NCI-H187 (cell line): ENCODE results near the gene CCDC54.
"Not testable (repeated sequence)": the region's sequence is repeated elsewhere in the genome, so short reads cannot be mapped to it uniquely, and the experiment has no call there.

Experiments used
- DNase-seq, 2 experiments: peaks; one replicate each; lab custom pipeline; 2025; lab: John Stamatoyannopoulos, UW

CCDC54 gene

DNA sequence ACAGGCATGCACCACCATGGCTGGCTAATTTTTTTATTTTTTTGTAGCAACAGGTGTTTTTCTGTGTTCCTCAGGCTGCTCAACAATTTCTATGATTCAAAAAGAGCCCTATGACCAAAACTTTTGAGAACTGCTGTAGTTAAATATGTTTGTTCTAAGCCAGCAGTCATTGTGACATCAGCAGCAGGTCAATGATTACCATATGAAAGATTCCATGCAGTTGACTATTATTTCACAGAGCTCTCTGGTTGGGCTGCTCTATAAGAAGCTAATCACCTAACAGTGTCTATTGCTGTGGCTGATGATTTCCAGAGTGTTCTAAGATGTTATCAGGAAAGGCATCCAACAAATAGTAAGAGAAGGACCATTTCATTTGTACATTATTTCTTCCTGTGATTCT, at the start of gene CCDC54:
CCDC54 (plus strand) TSS at position 289 of the 400 bp plus-strand sequence. CDS start 149 bp downstream, outside the sequence.
- no peak for DNase-seq

DNA sequence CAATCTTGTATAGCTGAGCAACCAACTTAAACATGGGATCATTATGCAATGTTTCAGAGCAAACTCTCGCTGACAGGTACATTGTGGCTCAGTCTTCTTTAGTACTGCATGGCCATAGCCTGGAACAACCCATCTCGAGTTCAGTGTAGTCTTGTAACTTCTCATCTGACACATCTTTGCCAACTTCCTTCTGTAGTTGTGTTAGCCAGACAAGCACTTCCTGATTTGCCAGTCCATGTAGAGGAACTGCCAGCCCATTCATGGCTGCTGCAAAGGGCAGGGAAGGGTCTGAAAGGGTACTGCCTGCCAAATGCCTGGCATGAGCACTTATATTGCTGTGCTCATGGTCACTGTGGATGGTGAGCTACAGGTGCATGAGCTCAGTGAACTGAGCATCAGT, 49.2 kb upstream of the CCDC54 start:
- no peak for DNase-seq

DNA sequence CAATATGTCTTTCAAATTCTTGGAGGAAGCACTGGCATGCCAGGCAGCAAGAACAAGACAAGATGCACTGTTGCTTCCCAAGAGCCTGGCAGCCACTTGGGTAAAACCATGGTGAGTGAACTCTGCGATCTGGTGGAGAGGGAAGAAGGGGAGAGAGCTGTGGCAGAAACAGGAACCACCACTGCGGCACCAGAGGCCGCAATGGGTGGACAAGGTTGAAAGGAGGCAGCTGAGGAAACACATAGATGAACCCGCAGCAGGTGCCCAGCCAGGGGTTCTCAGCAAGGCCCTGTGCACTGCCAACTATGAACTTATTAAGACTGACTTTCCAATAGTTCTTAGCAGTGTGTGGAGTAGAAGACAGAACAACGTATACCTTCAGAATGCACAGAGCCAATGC, 48.2 kb upstream of the CCDC54 start:
- DNase-seq, result no peak

DNA sequence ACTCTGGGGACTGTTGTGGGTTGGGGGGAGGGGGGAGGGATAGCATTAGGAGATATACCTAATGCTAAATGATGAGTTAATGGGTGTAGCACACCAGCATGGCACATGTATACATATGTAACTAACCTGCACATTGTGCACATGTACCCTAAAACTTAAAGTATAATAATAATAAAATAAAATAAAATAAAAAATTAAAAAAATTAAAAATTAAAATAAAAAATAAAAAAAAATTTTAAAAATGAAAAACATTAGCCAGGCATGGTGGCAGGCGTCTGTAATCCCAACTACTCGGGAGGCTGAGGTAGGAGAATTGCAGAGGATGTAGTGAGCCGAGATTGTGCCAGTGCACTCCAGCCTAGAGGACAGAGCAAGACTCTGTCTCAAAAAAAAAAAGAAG, 37.5 kb upstream of the CCDC54 start:
- DNase-seq, result not testable (repeated sequence)

DNA sequence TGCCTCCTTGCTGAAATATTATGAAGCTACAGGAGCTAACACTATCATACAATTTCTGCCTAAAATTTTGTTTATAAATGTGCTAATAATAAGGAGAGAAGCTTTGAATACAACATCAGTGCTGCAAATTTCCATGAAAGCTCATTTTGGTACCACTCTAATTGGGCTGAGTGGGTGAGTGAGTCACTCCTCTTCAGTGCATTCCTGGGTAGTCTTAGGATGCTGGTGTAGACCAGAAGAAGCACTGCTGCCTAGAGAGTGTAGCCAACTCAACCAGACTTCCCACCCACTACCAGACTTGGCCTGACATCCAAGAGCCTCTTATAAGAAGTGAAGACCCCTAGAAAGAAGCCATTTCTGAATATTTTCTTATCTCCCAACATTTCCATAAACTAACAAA, 32.5 kb upstream of the CCDC54 start:
- no peak for DNase-seq

DNA sequence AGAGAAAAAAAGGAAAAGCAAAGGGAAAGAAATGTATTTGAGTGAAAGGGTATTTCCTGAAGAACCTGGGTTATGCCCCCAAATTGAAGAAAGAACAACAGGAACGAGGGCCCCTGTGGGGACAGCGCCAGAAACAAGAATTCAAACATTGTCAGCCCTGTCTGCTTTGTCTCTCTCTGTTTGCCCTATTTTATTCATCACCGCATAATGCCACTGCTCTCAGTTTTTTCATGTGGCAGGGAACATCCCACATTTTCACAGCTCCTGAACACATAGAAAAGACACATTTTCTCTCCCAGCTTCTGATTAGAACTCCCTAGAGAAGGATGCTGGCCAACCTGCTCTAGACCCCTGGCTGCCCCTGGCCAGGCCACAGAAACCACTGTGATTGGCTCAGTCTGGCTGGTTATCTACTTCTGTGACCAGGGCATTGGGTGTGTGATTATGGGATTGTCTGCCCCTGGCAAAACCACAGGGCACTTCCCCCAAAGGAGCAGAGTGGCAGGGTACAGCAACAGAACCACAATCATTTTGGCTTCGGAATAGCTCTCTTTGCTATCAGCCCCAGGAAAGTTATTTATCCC, 31.3 kb upstream of the CCDC54 start:
- DNase-seq, result no peak

DNA sequence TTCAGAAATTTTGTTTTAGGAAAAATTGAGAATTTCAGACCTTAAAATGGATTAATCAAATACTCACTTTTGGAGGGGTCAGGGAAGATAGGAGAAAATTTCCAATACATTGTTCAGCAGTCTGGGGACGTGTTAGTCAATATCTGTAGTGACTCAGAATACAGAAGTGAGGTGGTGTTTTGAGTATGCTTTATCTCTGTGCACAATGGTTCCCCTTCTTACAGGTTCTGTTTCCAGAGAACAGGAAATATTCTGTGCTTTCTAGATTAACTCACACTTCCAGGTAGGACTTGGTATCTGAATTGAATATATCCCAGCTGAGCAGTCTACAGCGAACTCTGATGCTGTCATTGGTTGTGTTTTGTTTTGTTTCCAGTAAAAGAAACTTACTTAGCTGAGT, 30.7 kb upstream of the CCDC54 start:
- DNase-seq, result no peak

DNA sequence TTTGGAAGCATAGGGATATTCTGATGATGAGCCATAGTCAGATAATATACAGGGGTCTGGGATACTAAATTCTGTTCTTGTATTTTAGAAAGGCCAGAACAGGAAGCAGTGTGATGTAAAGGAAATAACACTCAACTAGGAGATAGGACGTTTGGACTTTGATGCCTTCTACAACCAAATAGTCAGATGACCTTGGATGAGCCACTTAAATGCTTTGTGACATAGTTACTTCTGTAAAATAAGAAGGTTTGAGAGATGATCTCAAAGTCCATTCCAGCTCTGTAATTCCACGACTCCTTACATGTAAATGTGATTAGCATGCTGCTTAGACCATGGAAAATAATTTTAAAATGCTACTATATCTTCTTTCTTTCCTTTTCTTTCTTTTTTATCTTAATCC, 29.5 kb upstream of the CCDC54 start:
- DNase-seq, result no peak

DNA sequence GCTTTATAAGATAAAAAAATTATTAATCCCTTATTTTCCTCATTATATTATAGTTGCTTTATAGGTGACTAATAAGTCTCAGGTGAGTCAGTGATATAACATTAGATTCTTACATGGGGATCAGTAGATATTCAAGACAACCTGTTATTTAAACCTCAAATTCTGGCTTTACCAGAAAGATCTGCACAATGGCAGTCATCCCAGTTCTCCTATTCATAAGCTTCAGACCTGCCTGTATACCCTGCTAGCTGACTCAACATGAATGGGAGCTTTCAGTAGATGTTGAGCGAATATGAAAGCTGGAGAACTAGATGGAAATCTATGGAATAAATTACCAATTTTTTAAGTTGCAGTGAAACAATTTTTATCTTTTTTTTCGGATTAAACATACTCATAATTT, 20.5 kb upstream of the CCDC54 start:
- DNase-seq, result no peak

DNA sequence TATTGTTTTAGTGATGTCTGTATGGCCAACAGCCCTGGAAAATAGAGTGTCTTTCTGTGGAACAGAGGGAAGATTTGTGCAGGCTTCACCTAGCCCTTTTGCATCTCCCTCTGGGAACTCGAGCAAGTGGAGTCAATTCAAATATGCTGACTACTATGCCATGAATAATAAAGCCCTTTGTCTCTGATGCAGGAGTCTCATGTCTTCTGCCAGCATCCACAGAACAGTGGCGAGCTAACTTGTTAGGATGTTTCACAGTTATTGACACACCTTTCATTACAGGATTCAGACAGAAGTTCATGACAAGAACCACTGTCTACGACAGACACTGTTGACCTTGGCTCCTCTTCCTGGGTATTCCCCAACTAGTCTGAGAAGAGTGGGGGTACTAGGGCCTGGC, 15.6 kb upstream of the CCDC54 start:
- DNase-seq, result no peak

DNA sequence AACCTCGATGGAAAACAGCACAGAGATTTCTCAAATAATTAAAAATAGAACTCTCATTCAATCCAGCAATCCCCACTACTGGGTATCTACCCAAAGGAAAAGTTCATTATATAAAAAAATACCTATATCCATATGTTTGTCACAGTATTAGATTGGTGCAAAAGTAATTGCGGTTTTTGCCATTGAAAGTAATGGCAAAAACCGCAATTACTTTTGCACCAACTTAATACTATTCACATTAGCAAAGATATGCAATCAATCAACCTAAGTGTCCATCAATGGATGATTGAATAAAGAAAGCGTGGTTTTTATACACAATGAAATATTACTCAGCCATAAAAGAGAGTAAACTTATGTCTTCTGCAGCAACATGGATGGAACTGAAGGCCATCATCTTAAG, 12.2 kb upstream of the CCDC54 start:
- no peak for DNase-seq

DNA sequence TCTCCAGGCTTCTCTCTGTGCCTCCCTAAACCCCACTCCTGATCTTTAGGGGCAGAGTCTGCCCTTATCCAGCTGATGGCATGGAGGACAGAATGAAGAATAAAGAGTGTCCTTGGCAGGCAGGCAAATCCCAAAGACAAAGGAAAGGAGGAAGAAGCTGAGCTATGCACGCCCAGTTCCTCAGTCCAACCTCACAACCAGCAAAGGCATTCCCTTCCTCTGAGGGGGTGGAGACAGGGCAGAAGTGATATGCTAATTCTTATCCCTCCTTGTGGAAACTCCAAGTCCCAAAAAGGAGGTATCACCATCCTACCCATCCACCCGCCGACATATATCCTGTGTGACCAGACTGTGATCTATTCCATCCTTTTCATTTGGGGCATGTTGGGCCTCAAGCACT, 10.5 kb upstream of the CCDC54 start:
- DNase-seq, result no peak

DNA sequence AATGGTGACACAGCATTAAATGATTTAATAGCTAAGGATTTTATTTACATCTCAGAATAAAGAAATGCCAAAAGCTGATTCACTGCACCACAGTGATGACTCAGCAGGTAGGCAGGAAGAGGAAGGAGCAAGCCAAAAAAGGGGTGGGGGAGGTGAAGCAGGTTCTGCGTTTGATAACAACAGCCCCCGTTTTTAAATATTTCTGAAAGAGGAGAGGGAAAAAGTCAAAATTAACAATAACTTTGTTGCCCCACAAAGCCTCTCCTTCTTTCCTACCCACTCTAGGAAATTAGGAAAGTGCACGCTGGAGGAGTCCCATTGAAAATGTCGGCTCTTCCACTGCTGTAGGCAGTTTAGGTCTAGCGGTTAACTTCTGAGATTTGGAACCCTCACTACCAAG, 9.9 kb upstream of the CCDC54 start:
- DNase-seq, result no peak

DNA sequence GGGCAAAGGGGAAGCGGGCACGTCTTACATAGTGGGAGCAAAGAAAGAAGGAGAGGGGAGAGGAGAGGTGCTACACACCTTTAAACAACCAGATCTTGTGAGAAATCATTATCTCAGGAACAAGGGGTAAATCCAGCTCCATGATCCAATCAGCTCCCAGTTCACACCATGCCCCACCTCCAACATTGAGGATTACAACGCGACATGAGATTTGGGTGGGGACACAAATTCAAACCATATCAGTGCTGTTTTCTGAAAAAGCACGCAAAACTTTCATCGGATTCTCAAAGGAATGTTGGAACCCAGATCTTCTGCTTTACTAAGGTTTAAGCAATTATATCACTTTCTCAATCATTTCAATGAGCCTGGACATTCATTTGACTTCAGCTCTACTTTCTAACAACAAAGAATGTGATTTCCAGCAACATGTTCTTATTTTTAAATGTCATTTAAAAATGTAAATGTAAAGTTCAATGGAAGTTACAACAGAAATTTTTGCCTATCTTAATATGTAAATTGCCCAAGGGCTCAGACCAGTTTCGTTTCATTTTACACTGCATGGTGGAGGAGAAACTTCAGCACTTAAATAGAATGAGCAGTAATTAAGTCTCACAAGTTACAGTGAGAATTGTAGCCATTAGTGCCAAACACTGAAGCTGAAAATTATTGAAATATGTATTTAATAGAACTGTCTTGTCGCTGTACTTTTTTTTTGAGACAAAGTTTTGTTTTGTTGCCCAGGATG, 8.4 kb upstream of the CCDC54 start:
- DNase-seq, result no peak

DNA sequence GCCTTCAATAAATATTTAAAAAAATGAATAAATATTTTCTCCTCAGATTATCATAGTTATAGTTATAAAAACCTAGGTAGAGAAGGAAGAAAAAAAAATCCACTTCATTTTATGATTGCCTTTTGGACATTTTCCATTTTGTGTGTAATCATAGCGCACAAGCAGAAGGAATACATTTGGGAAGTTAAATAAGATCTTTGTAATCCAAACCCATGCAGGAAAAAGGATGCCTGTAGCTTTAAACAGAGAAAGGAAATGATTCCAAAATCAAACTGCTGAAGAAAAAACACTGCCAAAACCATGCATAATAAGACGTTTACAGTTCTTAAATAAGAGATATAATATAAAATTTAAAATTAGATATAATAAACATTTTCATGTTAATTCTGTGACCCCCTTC, 7.4 kb upstream of the CCDC54 start:
- no peak for DNase-seq

DNA sequence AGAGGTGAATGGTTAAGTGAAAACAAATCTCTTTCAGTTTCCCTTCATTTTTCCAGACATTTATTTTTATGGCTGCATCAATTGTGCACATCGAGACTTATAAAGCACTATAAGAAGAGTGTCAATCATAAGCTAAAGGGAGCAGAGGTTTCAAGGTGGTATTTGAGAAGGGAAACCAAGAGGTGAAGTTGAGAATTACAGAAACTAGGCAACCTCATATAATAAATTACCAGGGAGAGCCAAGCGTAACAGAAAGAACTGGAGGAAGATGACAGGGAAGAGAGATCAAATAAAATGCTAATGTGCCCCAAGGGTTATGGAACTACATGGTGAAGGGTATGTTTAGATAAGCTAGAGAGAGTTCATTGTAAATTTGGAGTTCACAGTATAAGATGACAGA, 6.3 kb upstream of the CCDC54 start:
- DNase-seq, result no peak

DNA sequence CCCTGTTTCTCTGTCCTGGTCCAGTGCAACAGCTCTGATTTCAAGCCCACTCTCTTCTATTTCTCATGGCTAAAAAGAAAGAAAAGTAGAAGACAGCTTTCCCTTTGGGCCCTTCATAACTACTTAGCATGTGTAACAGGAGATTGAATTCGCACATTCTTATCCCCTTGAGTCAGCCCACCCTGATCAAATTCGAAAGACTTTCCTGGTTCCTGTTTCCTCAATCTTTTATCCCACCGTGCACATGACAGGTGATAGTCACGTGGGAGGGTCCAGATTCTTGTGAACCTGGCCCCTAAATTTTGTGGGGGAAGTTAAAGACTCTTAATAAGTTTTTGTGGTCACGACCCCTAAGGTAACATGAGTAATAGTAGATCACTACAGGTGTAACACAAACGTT, 4.7 kb upstream of the CCDC54 start:
- DNase-seq, result no peak

DNA sequence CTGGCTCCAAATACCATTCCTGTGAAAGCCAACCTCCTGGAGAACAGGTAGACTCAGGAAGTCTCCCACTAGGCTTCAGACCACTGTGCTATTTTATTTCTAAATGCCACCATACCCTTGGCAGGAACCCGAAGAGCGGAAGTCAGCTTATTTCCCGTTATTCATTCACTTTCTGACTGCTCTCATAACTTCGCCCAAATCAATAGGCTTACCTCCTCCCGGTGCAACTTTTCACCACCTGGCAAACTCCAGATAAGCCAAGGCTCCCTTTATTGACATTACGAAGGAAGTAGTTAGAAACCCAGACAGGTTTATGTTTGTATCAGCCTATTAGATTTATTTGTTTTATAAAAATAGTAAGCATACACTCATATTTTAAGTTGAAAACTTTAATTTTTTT, 3.3 kb upstream of the CCDC54 start:
- no peak for DNase-seq

DNA sequence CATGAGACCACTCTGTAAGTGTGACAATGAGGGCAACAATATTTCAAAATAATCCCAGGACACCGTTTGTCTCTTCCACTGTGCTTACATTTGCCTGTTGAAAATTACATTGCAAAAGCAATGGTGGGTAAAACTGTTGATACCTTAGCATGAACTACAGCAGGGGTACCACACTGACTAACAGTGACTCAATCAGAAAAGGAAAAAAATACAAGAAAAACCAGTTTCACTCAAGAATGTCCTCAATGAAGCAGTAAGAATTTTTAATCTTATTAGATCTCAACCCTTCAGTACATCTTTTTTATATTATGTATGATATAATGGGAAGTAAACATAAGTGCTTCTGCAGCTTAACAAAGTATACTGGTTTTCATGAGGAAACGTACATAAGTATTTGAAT, 1.6 kb upstream of the CCDC54 start:
- DNase-seq, result no peak

DNA sequence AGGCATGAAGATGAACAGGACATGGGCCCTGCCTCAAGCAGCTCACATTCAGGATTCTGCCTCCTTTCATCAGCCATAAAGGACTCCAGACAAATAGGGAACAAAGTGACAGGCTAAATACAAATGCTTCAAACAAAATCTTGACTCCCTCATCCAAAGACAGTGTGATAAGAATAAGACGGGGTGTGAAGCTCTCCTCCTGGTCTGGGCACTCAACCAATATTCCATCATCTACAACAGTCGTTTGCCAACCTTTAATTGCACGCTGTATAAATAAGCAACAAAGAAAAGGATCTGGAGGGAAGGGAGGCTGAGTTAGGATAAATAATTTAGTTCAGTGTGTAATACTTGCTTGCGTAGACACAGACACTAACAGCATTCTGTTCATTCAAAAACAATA, 5.4 kb downstream of the CCDC54 start:
- no peak for DNase-seq

DNA sequence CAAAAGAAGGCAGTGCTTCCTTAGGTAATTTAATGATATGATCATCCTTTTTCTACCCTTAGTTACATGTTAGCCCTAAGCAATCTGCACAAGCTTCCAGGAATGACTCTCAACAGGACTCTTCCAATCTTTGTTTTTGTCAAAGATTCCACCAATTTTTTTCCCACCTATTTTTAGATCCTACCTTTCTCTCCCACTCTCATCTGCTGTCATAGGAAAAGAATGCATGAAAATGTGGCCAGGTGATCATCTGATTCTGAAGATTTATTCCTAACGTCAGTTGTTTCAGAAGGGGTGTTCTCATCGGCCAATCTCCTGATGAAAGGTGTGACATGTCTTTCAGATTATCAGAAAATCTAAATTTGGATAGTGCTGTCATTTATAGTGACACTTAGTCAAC, 7.2 kb downstream of the CCDC54 start:
- DNase-seq, result no peak

DNA sequence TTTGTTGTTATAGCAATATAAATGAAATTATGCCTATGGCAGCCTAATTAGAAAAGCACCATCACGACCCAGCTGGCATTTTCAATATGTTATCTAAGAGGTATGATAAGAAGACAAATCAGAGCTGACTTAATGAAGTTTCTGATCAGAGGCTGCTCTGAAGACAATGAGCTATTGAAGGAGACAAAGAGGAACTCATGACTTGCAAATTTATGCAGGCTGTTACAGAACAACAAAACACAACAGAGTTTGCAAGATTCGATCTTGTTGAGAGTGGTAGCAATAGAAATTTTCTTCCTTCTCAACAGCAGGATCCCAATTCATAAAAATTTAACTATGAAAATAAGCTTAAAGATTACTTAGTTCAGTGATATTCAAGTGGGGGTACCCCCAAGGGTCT, 7.7 kb downstream of the CCDC54 start:
- DNase-seq, result no peak

DNA sequence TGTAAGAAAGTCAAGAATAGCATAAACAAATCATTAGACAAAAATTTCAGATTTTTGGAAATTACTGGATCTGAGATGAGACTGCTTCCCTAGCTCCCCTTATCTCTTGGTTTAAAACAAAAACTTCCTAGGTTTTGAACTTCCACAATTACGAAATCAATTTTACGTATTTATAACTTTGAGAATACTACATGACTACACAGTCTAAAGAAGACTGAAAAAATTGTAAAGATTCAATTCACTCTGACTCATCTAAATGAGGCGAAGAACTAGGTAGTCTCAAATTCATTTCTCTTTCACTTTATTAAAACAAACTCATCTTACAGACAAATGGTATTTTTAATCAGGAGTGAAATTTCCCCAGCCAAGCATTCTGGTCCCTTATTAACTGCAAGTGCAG, 10.3 kb downstream of the CCDC54 start:
- no peak for DNase-seq

DNA sequence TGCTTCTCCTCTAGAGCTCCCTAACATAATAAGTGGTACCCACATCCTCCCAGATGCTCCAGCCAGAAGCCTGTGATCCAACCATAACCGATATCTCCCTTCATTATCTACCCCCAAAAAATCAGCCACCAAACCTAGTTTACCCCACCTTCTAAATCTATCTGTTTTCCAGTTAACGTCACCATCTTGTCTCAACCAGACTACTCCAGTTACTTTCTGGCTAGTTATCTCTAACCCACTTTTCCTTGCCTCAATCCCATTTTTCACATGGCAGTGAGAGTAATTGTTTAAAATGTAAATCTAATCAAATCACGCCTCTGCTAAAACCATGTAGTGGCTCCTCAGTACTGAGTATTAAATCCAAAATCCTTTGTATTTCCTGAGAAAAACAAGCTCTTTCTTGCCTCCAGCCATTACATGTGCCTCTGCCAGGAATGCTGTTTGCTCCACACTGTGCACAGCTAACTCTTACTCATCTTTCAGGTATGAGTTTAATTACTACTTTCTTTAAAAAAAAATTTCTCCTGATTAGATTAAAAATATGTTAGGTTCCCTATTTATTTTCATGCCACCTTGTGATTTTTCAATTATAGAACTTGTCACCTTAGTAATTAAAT, 15.4 kb downstream of the CCDC54 start:
- DNase-seq, result no peak
